SU-DHL-6 (cell line): ENCODE data around the gene FSCN2.

Experiments used
- H2AFZ ChIP-seq: fragments of 200-600 bp; sonication (generic); 2 replicates; pipeline ENCODE4 v1.6.1; 2014; ENCODE audit warnings: low read depth, mild to moderate bottlenecking, moderate library complexity, mixed read lengths, antibody characterized with exemption, low read length; ENCODE audit not compliant: severe bottlenecking
- H3F3A ChIP-seq: fragments of 200-600 bp; shearing (Covaris generic); 2 replicates; pipeline ENCODE4 v1.6.0; 2016; ENCODE audit warnings: antibody characterized with exemption, mild to moderate bottlenecking; ENCODE audit not compliant: insufficient read depth
- H3K27ac ChIP-seq: fragments of 200-600 bp; sonication (generic); 2 replicates; pipeline ENCODE4 v1.5.1; 2016; ENCODE audit warnings: low read depth, mild to moderate bottlenecking, low read length, moderate library complexity, mixed read lengths
- H3K27me3 ChIP-seq: fragments of 200-600 bp; sonication (generic), shearing (Covaris generic); 2 replicates; pipeline ENCODE4 v1.6.0; 2014; ENCODE audit warnings: mild to moderate bottlenecking, low read length
- H3K36me3 ChIP-seq: fragments of 200-600 bp; sonication (generic); 2 replicates; pipeline ENCODE4 v1.6.1; 2014; ENCODE audit warnings: mild to moderate bottlenecking, low read length, mixed read lengths
- H3K4me2 ChIP-seq: fragments of 300-600, 200-600 bp; shearing (Covaris generic), sonication (generic); 2 replicates; pipeline ENCODE4 v1.6.0; 2014; ENCODE audit warnings: low read length, low read depth, mild to moderate bottlenecking; ENCODE audit not compliant: poor library complexity, severe bottlenecking
- H3K4me3 ChIP-seq: fragments of 200-600 bp; sonication (generic); 2 replicates; pipeline ENCODE4 v1.5.1; 2014; ENCODE audit warnings: antibody characterized with exemption, low read length, mild to moderate bottlenecking, mixed read lengths; ENCODE audit not compliant: insufficient read depth, poor library complexity, severe bottlenecking
- H3K79me2 ChIP-seq: fragments of 200-600 bp; sonication (generic); 2 replicates; pipeline ENCODE4 v1.6.1; 2014; ENCODE audit warnings: mild to moderate bottlenecking, low read length, moderate library complexity; ENCODE audit not compliant: insufficient read depth
- H3K9ac ChIP-seq: fragments of 200-600 bp; sonication (generic); 2 replicates; pipeline ENCODE4 v1.7.0; 2014; ENCODE audit warnings: mild to moderate bottlenecking, low read length
- H3K9me2 ChIP-seq: fragments of 200-600 bp; sonication (generic); replicated peaks from 2 replicates; pipeline ENCODE4 v1.6.1; 2014; ENCODE audit warnings: low read length; ENCODE audit not compliant: insufficient read depth
- H3K9me3 ChIP-seq: fragments of 200-600 bp; sonication (generic); 2 replicates; pipeline ENCODE4 v1.6.1; 2014; ENCODE audit warnings: low read length, mixed read lengths; ENCODE audit not compliant: insufficient read depth
- H4K20me1 ChIP-seq: fragments of 200-600 bp; sonication (generic); 2 replicates; pipeline ENCODE4 v1.6.1; 2014; ENCODE audit warnings: low read depth, mild to moderate bottlenecking, antibody characterized with exemption, low read length, moderate library complexity, mixed read lengths
- EZH2phosphoT487 ChIP-seq: fragments of 200-600 bp; sonication (generic), shearing (Covaris generic); conservative IDR thresholded peaks from 2 replicates; pipeline ENCODE4 v1.6.1; 2018; ENCODE audit warnings: mild to moderate bottlenecking, antibody characterized with exemption, low read length, moderate library complexity, mixed read lengths
- TF ChIP-seq, protein P1 (sequence below): fragments of 200-600 bp; sonication (generic); IDR thresholded peaks from one replicate; pipeline ENCODE4 v1.5.1; 2017; ENCODE audit warnings: antibody characterized with exemption, mild to moderate bottlenecking, low read length, moderate library complexity; ENCODE audit not compliant: insufficient read depth, poor library complexity, severe bottlenecking

FSCN2 gene

DNA sequence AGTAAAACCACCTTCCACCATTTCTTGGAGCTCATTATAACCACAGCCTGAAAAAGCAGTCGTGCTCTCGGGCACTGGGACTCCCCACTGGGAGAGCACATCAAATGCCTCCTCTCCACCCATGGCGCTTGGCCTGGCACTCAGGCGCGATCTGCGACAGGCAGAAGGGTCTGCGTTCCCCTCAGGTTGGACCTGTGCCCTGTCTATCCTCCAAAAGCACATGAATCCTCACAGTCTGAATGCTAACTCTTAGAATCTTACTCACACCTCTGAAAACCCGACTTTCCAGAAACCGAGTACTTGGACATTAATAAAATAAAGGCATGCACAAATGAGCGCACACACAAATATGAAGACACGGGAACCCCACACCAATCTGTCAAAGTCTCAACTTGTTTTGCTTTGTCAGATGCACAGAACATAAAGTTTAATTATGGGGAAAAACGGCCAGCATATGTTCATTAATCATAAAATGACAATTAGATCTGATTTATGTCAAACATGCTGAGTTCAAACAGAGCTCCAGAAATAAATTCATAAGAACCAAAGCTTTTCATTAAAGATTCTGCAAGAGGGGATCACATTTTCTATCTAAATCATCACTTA lies 44.5 kb downstream of the FSCN2 start:
- no peaks in the 10 kb centered on the region for H3F3A ChIP-seq
- H3K9me2 ChIP-seq: no peaks in the 10 kb centered on the region
- H3K4me2 ChIP-seq: no peak overlapping the region
- H3K4me3 ChIP-seq: no peak overlapping the region
- no peaks in the 10 kb centered on the region for H3K27me3 ChIP-seq
- no peak overlapping the region for H3K9ac ChIP-seq
- H4K20me1 ChIP-seq: no peaks in the 10 kb centered on the region
- no peaks in the 10 kb centered on the region for H3K9me3 ChIP-seq
- H3K36me3 ChIP-seq: no peaks in the 10 kb centered on the region
- H2AFZ ChIP-seq: no peak overlapping the region
- H3K79me2 ChIP-seq: no peaks in the 10 kb centered on the region
- TF ChIP-seq, protein P1, sequence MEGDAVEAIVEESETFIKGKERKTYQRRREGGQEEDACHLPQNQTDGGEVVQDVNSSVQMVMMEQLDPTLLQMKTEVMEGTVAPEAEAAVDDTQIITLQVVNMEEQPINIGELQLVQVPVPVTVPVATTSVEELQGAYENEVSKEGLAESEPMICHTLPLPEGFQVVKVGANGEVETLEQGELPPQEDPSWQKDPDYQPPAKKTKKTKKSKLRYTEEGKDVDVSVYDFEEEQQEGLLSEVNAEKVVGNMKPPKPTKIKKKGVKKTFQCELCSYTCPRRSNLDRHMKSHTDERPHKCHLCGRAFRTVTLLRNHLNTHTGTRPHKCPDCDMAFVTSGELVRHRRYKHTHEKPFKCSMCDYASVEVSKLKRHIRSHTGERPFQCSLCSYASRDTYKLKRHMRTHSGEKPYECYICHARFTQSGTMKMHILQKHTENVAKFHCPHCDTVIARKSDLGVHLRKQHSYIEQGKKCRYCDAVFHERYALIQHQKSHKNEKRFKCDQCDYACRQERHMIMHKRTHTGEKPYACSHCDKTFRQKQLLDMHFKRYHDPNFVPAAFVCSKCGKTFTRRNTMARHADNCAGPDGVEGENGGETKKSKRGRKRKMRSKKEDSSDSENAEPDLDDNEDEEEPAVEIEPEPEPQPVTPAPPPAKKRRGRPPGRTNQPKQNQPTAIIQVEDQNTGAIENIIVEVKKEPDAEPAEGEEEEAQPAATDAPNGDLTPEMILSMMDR: no peak
- TF ChIP-seq EZH2phosphoT487: no peak
- H3K27ac ChIP-seq: no peak overlapping the region

DNA sequence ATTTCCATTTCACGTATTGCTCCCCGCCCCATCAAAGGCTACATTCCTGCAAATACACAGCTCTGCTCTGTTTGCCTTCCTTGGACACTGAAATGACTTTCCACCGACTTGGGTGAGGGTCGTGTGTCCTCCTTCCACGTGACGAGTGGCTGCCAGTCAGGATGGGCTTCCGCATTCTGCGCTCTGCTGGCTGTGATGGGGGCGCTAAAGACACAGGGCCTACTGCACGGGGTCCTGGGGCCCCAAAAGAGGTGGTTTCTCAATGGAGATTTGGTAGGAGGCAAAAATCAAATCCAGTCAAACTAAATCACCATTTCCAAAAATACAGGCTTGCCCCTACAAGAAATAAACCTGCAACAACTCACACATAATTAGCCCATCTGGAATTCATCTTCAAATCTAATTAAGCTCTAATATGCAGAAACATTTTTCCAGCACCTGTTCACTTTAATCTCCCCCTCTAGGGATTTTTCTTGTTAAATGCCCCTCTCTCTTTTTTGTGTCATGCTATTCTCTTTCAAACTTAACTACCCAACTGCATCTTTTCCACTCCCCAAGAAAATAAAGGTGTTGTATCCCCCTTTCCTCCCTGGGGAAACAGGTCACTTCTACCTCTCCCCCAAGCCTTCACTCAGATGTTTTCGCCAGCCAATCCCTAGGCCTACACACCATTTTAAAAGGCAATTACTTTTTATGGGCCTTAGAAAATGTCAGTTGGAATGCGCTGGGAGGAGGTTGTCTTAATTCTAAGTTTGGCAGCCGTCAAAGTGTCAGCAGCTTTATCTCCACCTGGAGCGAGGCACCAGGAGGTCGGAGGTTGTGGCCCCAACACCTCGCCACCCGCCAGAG lies 45.8 kb downstream of the FSCN2 start:
- Histone ChIP-seq H3K9me2 (no peaks in the 10 kb centered on the region), H4K20me1 (no peaks in the 10 kb centered on the region), H3K36me3 (no peaks in the 10 kb centered on the region), H3K9ac (no peak overlapping the region), H3K4me3 (no peak overlapping the region), H3K9me3 (no peaks in the 10 kb centered on the region), H3K27ac (no peak overlapping the region), H3K79me2 (no peaks in the 10 kb centered on the region), H3K4me2 (no peak overlapping the region), H3K27me3 (no peaks in the 10 kb centered on the region), H2AFZ (no peak overlapping the region), H3F3A (no peaks in the 10 kb centered on the region)
- no peak for TF ChIP-seq EZH2phosphoT487
- TF ChIP-seq, protein P1: no peak

DNA sequence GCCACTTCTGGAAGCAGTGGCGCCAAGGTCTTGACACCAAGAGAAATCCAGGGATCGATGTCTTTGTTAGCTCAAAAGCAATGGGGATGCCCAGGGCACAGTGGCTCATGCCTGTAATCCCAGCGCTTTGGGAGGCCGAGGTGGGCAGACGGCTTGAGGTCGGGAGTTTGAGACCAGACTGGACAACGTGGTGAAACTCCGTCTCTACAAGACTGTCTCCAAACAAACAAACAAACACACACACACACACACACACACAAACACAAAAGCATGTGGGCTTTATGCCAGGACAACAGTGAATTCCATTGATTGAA lies 46.4 kb downstream of the FSCN2 start:
- Histone ChIP-seq H3K4me3 (no peak overlapping the region), H3K27me3 (no peaks in the 10 kb centered on the region), H3K27ac (no peak overlapping the region), H3K9me2 (no peaks in the 10 kb centered on the region), H3K9ac (no peak overlapping the region), H3F3A (no peaks in the 10 kb centered on the region), H3K4me2 (no peak overlapping the region), H2AFZ (no peak overlapping the region), H3K79me2 (no peaks in the 10 kb centered on the region), H3K36me3 (no peaks in the 10 kb centered on the region), H3K9me3 (no peaks in the 10 kb centered on the region), H4K20me1 (no peaks in the 10 kb centered on the region)
- TF ChIP-seq, protein P1: no peak
